Type B pancreatic cell (in vitro differentiated cells): ENCODE measurements around the gene PACRG. TPM values are rescaled to one million over a fixed set of nuclear protein-coding genes. Genes with fewer than 3 reads are reported as not detected.

Experiments
- DNase-seq: peaks from one replicate; pipeline ENCODE4 v3.0.0; 2021; ENCODE audit warnings: mixed read lengths; ENCODE audit not compliant: unreplicated experiment; ENCODE audit errors: extremely low spot score
- H3K27ac Mint-ChIP-seq: 2 replicates; pipeline ENCODE4 v1.8.0; 2021; ENCODE audit warnings: mild to moderate bottlenecking, mixed read lengths
- H3K27me3 Mint-ChIP-seq: 2 replicates; pipeline ENCODE4 v1.8.0; 2021; ENCODE audit warnings: mixed read lengths
- H3K36me3 Mint-ChIP-seq: 2 replicates; pipeline ENCODE4 v1.8.0; 2021; ENCODE audit warnings: mixed read lengths
- H3K4me1 Mint-ChIP-seq: one replicate; pipeline ENCODE4 v1.8.0; 2021; ENCODE audit warnings: mixed read lengths; ENCODE audit not compliant: unreplicated experiment
- H3K4me3 Mint-ChIP-seq: 2 replicates; pipeline ENCODE4 v1.8.0; 2021; ENCODE audit warnings: mild to moderate bottlenecking, mixed read lengths
- H3K9me3 Mint-ChIP-seq: 2 replicates; pipeline ENCODE4 v1.8.0; 2021; ENCODE audit warnings: mixed read lengths
- total RNA-seq: library from RNA; stranded (reverse); gene quantifications from 2 replicates; pipeline ENCODE4 v1.2.1, GENCODE V29; 2021; ENCODE audit warnings: low replicate concordance
- TF ChIP-seq, protein P1 (sequence below): fragments of 200-600 bp; sonication (generic); conservative IDR thresholded peaks from 2 replicates; pipeline ENCODE4 v1.5.0; 2021; ENCODE audit warnings: antibody characterized with exemption, mild to moderate bottlenecking

The PACRG gene
- total RNA-seq, 1 donor from 2014 or later: 5.6 TPM

DNA sequence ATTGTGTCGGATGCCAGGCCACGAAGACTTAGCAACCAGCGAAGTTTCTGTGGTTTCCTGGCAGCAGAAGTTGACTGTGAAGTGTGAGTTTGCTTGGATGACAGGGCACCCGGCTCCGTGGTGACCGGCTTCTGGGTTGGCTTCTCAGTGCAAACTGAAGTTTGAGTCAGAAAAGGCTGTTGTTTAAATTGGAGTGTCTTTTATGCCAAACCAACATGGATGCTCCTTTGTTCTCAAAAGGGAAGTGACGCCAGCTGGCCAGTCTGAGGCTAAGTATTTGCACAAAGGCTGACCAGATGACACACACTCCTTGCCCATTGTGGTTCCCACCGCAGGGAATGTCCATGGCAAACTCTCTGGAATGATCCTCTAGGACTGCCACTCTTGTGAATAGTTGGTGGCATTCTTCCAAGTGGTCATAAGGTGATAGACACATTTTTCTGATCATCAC, 521.9 kb downstream of the PACRG start:
- H3K9me3 Mint-ChIP-seq: peaks cover 9% of the 10 kb centered on the region
- no peak overlapping the region for H3K27ac Mint-ChIP-seq
- no peak for DNase-seq
- H3K4me3 Mint-ChIP-seq: no peak overlapping the region
- H3K4me1 Mint-ChIP-seq: peaks cover 8% of the 10 kb centered on the region
- TF ChIP-seq, protein P1, sequence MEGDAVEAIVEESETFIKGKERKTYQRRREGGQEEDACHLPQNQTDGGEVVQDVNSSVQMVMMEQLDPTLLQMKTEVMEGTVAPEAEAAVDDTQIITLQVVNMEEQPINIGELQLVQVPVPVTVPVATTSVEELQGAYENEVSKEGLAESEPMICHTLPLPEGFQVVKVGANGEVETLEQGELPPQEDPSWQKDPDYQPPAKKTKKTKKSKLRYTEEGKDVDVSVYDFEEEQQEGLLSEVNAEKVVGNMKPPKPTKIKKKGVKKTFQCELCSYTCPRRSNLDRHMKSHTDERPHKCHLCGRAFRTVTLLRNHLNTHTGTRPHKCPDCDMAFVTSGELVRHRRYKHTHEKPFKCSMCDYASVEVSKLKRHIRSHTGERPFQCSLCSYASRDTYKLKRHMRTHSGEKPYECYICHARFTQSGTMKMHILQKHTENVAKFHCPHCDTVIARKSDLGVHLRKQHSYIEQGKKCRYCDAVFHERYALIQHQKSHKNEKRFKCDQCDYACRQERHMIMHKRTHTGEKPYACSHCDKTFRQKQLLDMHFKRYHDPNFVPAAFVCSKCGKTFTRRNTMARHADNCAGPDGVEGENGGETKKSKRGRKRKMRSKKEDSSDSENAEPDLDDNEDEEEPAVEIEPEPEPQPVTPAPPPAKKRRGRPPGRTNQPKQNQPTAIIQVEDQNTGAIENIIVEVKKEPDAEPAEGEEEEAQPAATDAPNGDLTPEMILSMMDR: no peak
- no peaks in the 10 kb centered on the region for H3K36me3 Mint-ChIP-seq
- peaks cover 6% of the 10 kb centered on the region for H3K27me3 Mint-ChIP-seq

DNA sequence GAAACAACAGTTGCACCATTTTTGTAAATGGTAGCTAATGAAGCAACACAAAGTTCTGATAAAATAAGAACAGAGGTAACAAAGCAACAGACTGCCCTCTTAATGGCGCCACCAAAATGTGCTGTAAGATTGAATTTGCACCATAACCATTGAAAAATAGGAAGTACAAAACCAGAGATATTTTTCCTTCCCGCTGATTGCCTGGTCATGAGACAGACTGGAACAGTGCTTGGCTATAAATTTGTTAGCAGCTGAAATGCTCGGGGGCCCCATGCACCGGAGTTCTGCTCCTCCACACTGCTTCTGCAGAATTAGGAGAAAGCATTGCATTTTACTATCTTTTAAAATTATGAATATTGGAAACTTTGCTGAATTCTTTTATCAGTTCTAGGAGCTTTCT, 522.3 kb downstream of the PACRG start:
- DNase-seq: no peak
- TF ChIP-seq, protein P1: no peak
- Mint-ChIP-seq H3K36me3 (no peaks in the 10 kb centered on the region), H3K4me1 (peaks cover 8% of the 10 kb centered on the region), H3K9me3 (peaks cover 9% of the 10 kb centered on the region), H3K4me3 (no peak overlapping the region), H3K27me3 (peaks cover 6% of the 10 kb centered on the region), H3K27ac (no peak overlapping the region)

DNA sequence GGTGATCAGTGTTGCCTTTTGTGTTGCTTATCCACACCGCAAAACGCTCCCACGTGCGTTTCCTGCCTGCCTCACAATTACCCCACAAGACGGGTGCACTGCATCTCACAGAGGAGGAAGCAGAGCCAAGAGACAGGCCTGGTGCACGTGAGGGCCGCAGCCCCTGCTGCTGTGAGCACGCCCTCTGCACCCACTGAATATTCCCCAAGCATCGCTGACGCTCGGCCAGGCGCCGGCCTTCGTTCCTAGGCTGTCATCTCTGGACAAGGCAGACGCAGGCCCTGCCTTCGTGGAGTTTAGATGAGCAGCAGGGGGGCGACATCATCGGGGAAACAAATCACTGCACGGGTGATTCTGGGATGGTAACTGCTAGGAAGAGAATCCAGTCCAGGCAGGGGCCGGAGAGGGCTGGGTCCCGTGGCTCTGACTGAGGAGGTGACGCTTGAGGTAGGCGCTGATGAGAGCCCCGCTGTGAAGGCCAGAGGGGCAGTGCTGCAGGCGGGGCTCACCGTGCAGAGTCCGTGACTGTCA, 524.4 kb downstream of the PACRG start:
- H3K36me3 Mint-ChIP-seq: no peaks in the 10 kb centered on the region
- TF ChIP-seq, protein P1: no peak
- H3K4me1 Mint-ChIP-seq: peaks cover 8% of the 10 kb centered on the region
- H3K4me3 Mint-ChIP-seq: no peak overlapping the region
- H3K27me3 Mint-ChIP-seq: no peaks in the 10 kb centered on the region
- no peak for DNase-seq
- H3K9me3 Mint-ChIP-seq: no peaks in the 10 kb centered on the region
- no peak overlapping the region for H3K27ac Mint-ChIP-seq

DNA sequence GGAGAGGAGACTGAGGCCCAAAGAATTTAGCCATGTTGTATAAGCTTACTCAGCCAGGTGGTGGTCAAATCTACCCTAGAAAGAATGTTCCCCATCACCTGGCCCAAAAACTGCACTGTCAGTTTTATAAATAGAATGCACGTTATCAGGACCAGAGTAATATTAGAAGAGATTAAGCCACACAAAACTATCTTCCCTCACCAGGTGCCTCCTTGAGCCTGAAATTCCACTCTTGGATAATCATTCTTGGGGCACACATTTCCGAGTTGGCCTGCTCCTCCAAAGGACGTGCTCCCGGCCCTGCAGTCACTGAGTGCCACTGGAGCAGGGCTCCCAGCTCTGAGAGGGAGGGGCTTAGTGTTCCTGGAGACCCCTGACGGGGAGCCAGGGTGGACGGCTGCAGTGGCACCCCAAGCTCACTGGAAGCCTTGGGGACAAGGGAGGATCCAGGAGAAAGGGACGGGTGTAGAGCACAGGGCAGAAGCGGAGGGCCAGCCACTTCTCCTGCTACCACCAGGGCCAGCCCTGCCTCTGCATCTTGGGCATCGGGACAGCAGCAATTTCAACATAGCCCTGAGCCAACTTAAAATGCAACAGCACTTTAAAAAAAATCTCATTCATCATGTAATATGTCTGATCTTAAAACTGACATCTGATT, 525.9 kb downstream of the PACRG start:
- no peaks in the 10 kb centered on the region for H3K27me3 Mint-ChIP-seq
- TF ChIP-seq, protein P1: no peak
- H3K4me1 Mint-ChIP-seq: no peaks in the 10 kb centered on the region
- no peak overlapping the region for H3K27ac Mint-ChIP-seq
- H3K9me3 Mint-ChIP-seq: no peaks in the 10 kb centered on the region
- no peak for DNase-seq
- no peaks in the 10 kb centered on the region for H3K36me3 Mint-ChIP-seq
- no peak overlapping the region for H3K4me3 Mint-ChIP-seq

DNA sequence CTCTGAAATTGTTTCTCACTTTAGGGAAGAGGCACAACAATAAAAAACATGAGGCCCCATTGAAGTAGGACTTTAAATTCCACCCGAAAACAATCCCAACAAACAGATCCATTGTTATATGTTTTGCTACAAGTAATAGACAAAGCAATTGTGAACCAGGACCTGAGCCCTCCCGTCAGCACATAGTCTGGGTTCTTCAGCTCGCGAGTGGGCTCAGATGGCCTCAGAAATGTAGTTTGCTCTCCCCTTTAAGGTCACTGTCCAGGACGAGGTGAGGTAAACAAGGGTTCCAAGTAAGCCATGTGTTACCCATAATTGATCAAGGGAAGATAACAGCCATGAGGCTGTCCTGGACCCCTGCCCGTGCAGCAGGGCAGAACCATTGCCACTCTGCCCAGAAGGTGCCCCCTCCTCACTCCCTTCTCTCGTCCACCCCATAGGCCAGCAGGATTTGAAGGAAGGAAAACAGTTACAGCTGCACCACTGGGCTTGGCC, 526.6 kb downstream of the PACRG start:
- H3K4me3 Mint-ChIP-seq: no peak overlapping the region
- peak overlapping the region; percentile 43 for H3K27ac Mint-ChIP-seq
- peaks cover 5% of the 10 kb centered on the region for H3K27me3 Mint-ChIP-seq
- H3K4me1 Mint-ChIP-seq: no peaks in the 10 kb centered on the region
- TF ChIP-seq, protein P1: no peak
- no peaks in the 10 kb centered on the region for H3K9me3 Mint-ChIP-seq
- no peak for DNase-seq
- H3K36me3 Mint-ChIP-seq: no peaks in the 10 kb centered on the region
